SK-N-DZ (cell line): Measurements from ENCODE around the gene MPRIP.
A peak's percentile ranks its signal among the peaks of the same experiment; 100 is the strongest.
"Not testable (repeated sequence)": the region's sequence is repeated elsewhere in the genome, so short reads cannot be mapped to it uniquely, and the experiment has no call there.

Experiments
- DNase-seq: peaks from one replicate; pipeline ENCODE4 v3.0.0-alpha.2; 2015; ENCODE audit warnings: low spot score

MPRIP gene

GRCh38 chr17:17182598-17183136 lies 140.4 kb downstream of the MPRIP start:
- no peak for DNase-seq

- no peak for DNase-seq
Measured at GRCh38 chr17:17183744-17184143, 141.5 kb downstream of the MPRIP start.

GRCh38 chr17:17184985-17185757 lies 142.9 kb downstream of the MPRIP start:
- DNase-seq, result not testable (repeated sequence)

GRCh38 chr17:17186051-17186450 lies 143.8 kb downstream of the MPRIP start:
- DNase-seq, result no peak

- DNase-seq, result no peak
Measured at GRCh38 chr17:17186551-17187505, 144.6 kb downstream of the MPRIP start.

GRCh38 chr17:17188586-17188985 lies 146.3 kb downstream of the MPRIP start:
- no peak for DNase-seq

- DNase-seq, result no peak
Measured at GRCh38 chr17:17189559-17189958, 147.3 kb downstream of the MPRIP start.

GRCh38 chr17:17190188-17190587 lies 147.9 kb downstream of the MPRIP start:
- no peak for DNase-seq

GRCh38 chr17:17191346-17191792 lies 149.1 kb downstream of the MPRIP start:
- no peak for DNase-seq

GRCh38 chr17:17191961-17192381 lies 149.7 kb downstream of the MPRIP start:
- no peak for DNase-seq

- DNase-seq, result not testable (repeated sequence)
Measured at GRCh38 chr17:17195466-17195865, 153.2 kb downstream of the MPRIP start.

- no peak for DNase-seq
Measured at GRCh38 chr17:17196776-17197175, 154.5 kb downstream of the MPRIP start.

GRCh38 chr17:17198281-17198680 lies 156.0 kb downstream of the MPRIP start:
- DNase-seq, result no peak

GRCh38 chr17:17200311-17200710 lies 158.1 kb downstream of the MPRIP start:
- no peak for DNase-seq

GRCh38 chr17:17200831-17201230 lies 158.6 kb downstream of the MPRIP start:
- DNase-seq, result no peak

- no peak for DNase-seq
Measured at GRCh38 chr17:17201271-17201670, 159.0 kb downstream of the MPRIP start.

GRCh38 chr17:17201907-17202306 lies 159.7 kb downstream of the MPRIP start:
- DNase-seq, result no peak

GRCh38 chr17:17203173-17203730 lies 161.0 kb downstream of the MPRIP start:
- DNase-seq, result no peak

- DNase-seq, result no peak
Measured at GRCh38 chr17:17204041-17204591, 161.9 kb downstream of the MPRIP start.

GRCh38 chr17:17204635-17205231 lies 162.5 kb downstream of the MPRIP start:
- peak; percentile 23 for DNase-seq
